GM12878 (cell line): ENCODE results near the gene AHCY. TPM values are rescaled to one million over a fixed set of nuclear protein-coding genes. Genes with fewer than 3 reads are reported as not detected.

Experiments used
- ATAC-seq: fragments of 200-7000 bp; cut with Tn5 transposase; 3 replicates; pipeline ENCODE4 v1.9.1; 2020; ENCODE audit warnings: mild to moderate bottlenecking, moderate library complexity
- BruUV-seq: library from RNA; stranded (reverse); fragments of 400-500 nt; replicated peaks from 2 replicates; lab custom pipeline; 2021; lab: Mats Ljungman, UMichigan
- CTCF ChIA-PET: fragments of 300-600 bp; sonication (Branson Sonifier 250); formaldehyde crosslinking; extraction: SDS; loops from one replicate; lab custom pipeline; 2021; ENCODE audit warnings: inconsistent platforms; lab: Yijun Ruan, JAX
- POLR2A ChIA-PET: fragments of 350-600 bp; formaldehyde crosslinking; extraction: SDS; loops from one replicate; lab custom pipeline; 2021; ENCODE audit warnings: inconsistent platforms; lab: Charles Lee
- RAD21 ChIA-PET: fragments of 300-600 bp; sonication (Branson Sonifier 250); formaldehyde crosslinking; loops from one replicate; lab custom pipeline; 2023; ENCODE audit warnings: antibody characterized with exemption; ENCODE audit not compliant: unreplicated experiment; lab: Charles Lee
- SMC1A ChIA-PET: fragments of 300-600 bp; sonication (Branson Sonifier 250); formaldehyde crosslinking; loops from one replicate; lab custom pipeline; 2023; ENCODE audit not compliant: unreplicated experiment, uncharacterized antibody; lab: Charles Lee
- DNase-seq: peaks from one replicate; pipeline ENCODE4 v3.0.0-alpha.2; 2011; ENCODE audit warnings: low read depth, low spot score
- FAIRE-seq: peaks from 3 replicates; lab custom pipeline; 2011; peaks lifted over from hg19 to GRCh38; lab: Jason Lieb, UNC
- H2AFZ ChIP-seq: 2 replicates; pipeline ENCODE4 v1.6.0; 2011; ENCODE audit warnings: low read depth, low read length, control low read depth; ENCODE audit not compliant: control insufficient read depth
- H3K27ac ChIP-seq: 2 replicates; pipeline ENCODE4 v1.5.1; 2011; ENCODE audit warnings: control low read depth; ENCODE audit not compliant: control insufficient read depth, insufficient read depth
- H3K27me3 ChIP-seq, 2 experiments: replicated peaks in 1 of 2; 2 replicates each; pipeline versions ENCODE4 v1.6.0 to v1.6.1; 2011; ENCODE audit warnings: low read length in 1 of 2; ENCODE audit not compliant: control insufficient read depth in 2 of 2, insufficient read depth in 2 of 2
- H3K36me3 ChIP-seq, 2 experiments: 2 replicates each; pipeline ENCODE4 v1.5.1; 2011; ENCODE audit warnings: low read length in 1 of 2; ENCODE audit not compliant: control insufficient read depth in 2 of 2, insufficient read depth in 2 of 2
- H3K4me1 ChIP-seq: 2 replicates; pipeline ENCODE4 v1.6.1; 2011; ENCODE audit warnings: mild to moderate bottlenecking, low read length, moderate library complexity, mixed read lengths; ENCODE audit not compliant: control insufficient read depth, insufficient read depth
- H3K4me2 ChIP-seq: 2 replicates; pipeline ENCODE4 v1.6.0; 2011; ENCODE audit warnings: control low read depth; ENCODE audit not compliant: control insufficient read depth, insufficient read depth
- H3K4me3 ChIP-seq: fragments of 200-600 bp; sonication (generic); 2 replicates; pipeline ENCODE4 v1.5.1; 2016
- H3K79me2 ChIP-seq: 2 replicates; pipeline ENCODE4 v1.6.0; 2011; ENCODE audit warnings: low read length; ENCODE audit not compliant: control insufficient read depth, insufficient read depth
- H3K9ac ChIP-seq: 2 replicates; pipeline ENCODE4 v1.8.0; 2011; ENCODE audit warnings: low read length, control low read depth, mixed read lengths; ENCODE audit not compliant: control insufficient read depth, insufficient read depth
- H3K9me3 ChIP-seq: replicated peaks from 3 replicates; pipeline ENCODE4 v1.5.1; 2011; ENCODE audit warnings: mild to moderate bottlenecking, low read length; ENCODE audit not compliant: control insufficient read depth, insufficient read depth
- H4K20me1 ChIP-seq: 2 replicates; pipeline ENCODE4 v1.6.0; 2011; ENCODE audit not compliant: control insufficient read depth, insufficient read depth
- CTCF ChIP-seq, 3 experiments: IDR thresholded peaks in 2 of 3; conservative IDR thresholded peaks in 1 of 3; 2 replicates each; pipeline ENCODE4 v1.5.1; 2011; ENCODE audit warnings: low read depth in 3 of 3, low read length in 3 of 3, mild to moderate bottlenecking in 3 of 3, control low read depth in 2 of 3, moderate library complexity in 2 of 3, inconsistent platforms in 1 of 3, mixed read lengths in 1 of 3; ENCODE audit not compliant: control insufficient read depth in 2 of 3, insufficient read depth in 1 of 3; ENCODE audit errors: extremely low read depth in 1 of 3
- RAD21 ChIP-seq: IDR thresholded peaks from 2 replicates; pipeline ENCODE4 v1.6.1; 2011; ENCODE audit warnings: mild to moderate bottlenecking, low read depth, low read length, moderate library complexity; ENCODE audit not compliant: insufficient read depth
- WGBS: methylation state at CpG from one replicate; pipeline ENCODE4 v1.1.6; 2016; ENCODE audit warnings: low lambda C conversion rate; ENCODE audit not compliant: insufficient replicate concordance, insufficient coverage; ENCODE audit errors: missing lambda C conversion rate; 5-methylcytosine and 5-hydroxymethylcytosine counted together
- in situ Hi-C: fragments of 300-500 bp; cut with MboI; formaldehyde crosslinking; loops from 9 replicates; pipeline ENCODE4 v1.14.3; 2018; ENCODE audit warnings: mixed read lengths
- intact Hi-C: fragments of 100-400 bp; cut with micrococcal nuclease; formaldehyde crosslinking; loops from one replicate; pipeline ENCODE4 v1.14.2; 2022; ENCODE audit not compliant: unreplicated experiment
- polyA plus RNA-seq, 11 experiments: library from polyadenylated mRNA; depleted of rRNA in 4 of 11; unstranded in 6 of 11; stranded (reverse) in 5 of 11; fragments of >200 nt; fragmentation: Nextera tagmentation in 4 of 11; fragmentation: Illumina TruSeq in 1 of 11; extraction: Ambion mirVana in 4 of 11; extraction: Trizol in 1 of 11; gene quantifications; 1 replicate in 1 of 11; 2 replicates in 10 of 11; pipeline versions ENCODE4 v1.2.1 to v1.2.3, GENCODE V29; 2011 to 2016; ENCODE audit warnings: inconsistent platforms in 2 of 11, missing spikeins in 2 of 11, low read depth in 1 of 11
- total RNA-seq, 4 experiments: library from RNA; depleted of rRNA in 3 of 4; stranded (reverse); fragments of >200 nt in 3 of 4; fragmentation: Illumina TruSeq in 1 of 4; extraction: Trizol in 1 of 4; gene quantifications; 2 replicates each; pipeline versions ENCODE4 v1.2.1 to v1.2.3, GENCODE V29; 2013 to 2021
- TF ChIP-seq, protein P1 (sequence below): fragments of 450-650 bp; IDR thresholded peaks from 2 replicates; pipeline ENCODE4 v1.6.1; 2017; ENCODE audit warnings: low read depth, mild to moderate bottlenecking, moderate library complexity

Gene AHCY
- total and polyA plus RNA-seq, 10 of the 15 experiments (the other 5 are each of a cell fraction or from before 2014, with no cell fraction given) = 84.9 to 223 (median 181) TPM

DNA sequence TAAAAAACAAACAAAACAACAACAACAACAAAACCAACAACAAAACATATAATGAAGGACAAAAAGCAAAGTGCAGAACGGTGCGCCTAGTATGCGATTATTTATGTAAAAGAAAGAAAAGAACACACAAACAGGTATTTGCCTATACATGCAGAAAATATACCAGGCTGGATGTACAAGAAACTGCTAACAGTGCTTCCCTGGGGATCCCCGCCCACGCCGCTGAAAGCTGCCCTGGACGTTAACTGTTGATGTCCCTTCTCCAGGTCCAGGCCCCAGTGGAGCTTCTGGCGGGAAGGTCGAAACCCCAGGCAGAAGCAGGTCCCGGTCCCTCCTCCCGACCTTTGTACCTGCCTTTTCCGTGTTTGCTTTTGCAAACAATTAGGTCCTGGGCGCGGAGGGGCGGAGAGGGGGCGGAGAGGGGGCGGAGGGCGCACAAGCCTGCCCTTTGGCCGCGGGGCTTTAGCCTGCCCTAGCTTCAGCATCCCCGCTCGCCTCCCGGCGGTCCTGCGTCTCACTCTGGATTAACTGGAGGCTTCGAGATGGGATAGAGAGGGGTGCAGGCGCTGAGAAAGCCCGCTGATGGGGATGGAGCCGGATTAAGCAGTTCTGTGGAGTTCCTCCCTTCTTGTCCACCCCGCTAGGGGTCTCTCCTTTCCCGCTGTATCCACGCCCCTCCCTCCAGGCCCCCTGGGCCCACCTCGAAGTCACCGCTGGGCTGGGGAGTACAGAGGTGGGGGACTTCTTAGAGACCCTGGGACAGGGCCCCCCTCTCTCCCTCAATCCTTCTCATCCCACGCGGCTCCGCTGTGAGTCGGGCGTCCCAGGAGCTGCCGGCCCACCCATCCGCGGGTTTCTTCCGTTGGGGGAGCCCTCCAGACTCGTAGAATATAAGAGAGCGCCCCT is 8.2 kb upstream of the AHCY start:
- H4K20me1 ChIP-seq = no peaks in the 10 kb centered on the region
- H3K27me3 ChIP-seq = peaks cover 0 to 9% of the 10 kb centered on the region in 2 experiments; a peak in 1 of 4 replicates
- TF ChIP-seq, protein P1, sequence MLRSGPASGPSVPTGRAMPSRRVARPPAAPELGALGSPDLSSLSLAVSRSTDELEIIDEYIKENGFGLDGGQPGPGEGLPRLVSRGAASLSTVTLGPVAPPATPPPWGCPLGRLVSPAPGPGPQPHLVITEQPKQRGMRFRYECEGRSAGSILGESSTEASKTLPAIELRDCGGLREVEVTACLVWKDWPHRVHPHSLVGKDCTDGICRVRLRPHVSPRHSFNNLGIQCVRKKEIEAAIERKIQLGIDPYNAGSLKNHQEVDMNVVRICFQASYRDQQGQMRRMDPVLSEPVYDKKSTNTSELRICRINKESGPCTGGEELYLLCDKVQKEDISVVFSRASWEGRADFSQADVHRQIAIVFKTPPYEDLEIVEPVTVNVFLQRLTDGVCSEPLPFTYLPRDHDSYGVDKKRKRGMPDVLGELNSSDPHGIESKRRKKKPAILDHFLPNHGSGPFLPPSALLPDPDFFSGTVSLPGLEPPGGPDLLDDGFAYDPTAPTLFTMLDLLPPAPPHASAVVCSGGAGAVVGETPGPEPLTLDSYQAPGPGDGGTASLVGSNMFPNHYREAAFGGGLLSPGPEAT = no peak
- TF ChIP-seq CTCF (IDR thresholded peaks at IDR 0.05 in 2 of 3, conservative IDR thresholded peaks at IDR 0.05 in 1 of 3; ENCODE audit: control insufficient read depth in 2 of 3, extremely low read depth in 1 of 3, insufficient read depth in 1 of 3, low read depth in 3 of 3, low read length in 3 of 3) (peak; percentile 0 to 16 (median 2); a peak in 1 of 6 replicates), RAD21 (peak; percentile 22; the same call in 1 of the 2 replicates)
- CTCF ChIA-PET = interaction anchor here (1.0 to 5.8 kb wide), 30 partner anchors 9 to 457 kb away, joined by 3 to 83 read pairs (median 13); partner anchors contain the start of genes AHCY, DYNLRB1, ITCH and TP53INP2
- in situ Hi-C loops (loop anchor here (5.0 kb wide), 2 partner anchors 206 to 456 kb away; partner anchors contain the start of gene DYNLRB1), intact Hi-C loops (loop anchor here (1.0 to 5.0 kb wide), 4 partner anchors 162 to 456 kb away; no protein-coding TSS in a partner anchor)
- H3K9ac ChIP-seq = no peak overlapping the region
- 11% methylated on average over 41 of the region's 45 CpGs for WGBS
- H3K4me2 ChIP-seq = no peak overlapping the region
- ATAC-seq (0 out of 3 replicates have a peak, but pooled peaks have one; percentile 6), FAIRE-seq (no peak), DNase-seq (no peak)
- no peaks in the 10 kb centered on the region for H3K36me3 ChIP-seq
- H3K9me3 ChIP-seq = no peaks in the 10 kb centered on the region
- H3K27ac ChIP-seq = no peak overlapping the region
- RAD21 ChIA-PET = interaction anchor here (0.6 to 3.7 kb wide), 25 partner anchors 9 to 458 kb away, joined by 3 to 58 read pairs (median 10); partner anchors contain the start of genes AHCY, DYNLRB1 and ITCH
- H3K4me1 ChIP-seq = peaks cover 8% of the 10 kb centered on the region; the same call in 1 of the 2 replicates
- POLR2A ChIA-PET = no interaction called here
- H2AFZ ChIP-seq = no peak overlapping the region
- H3K79me2 ChIP-seq = no peaks in the 10 kb centered on the region
- SMC1A ChIA-PET = interaction anchor here (0.6 to 3.7 kb wide), 21 partner anchors 9 to 523 kb away, joined by 3 to 46 read pairs (median 6); partner anchors contain the start of genes AHCY and DYNLRB1
- BruUV-seq = no TSS peak
- no peak overlapping the region for H3K4me3 ChIP-seq
